GM23338 (cell line): ENCODE data around the gene PPP1R14B. TPM values are rescaled to one million over a fixed set of nuclear protein-coding genes. Genes with fewer than 3 reads are reported as not detected.

Experiments used
- ATAC-seq: fragments of 200-7000 bp; cut with Tn5 transposase; 3 replicates; pipeline ENCODE4 v1.9.1; 2020
- DNase-seq: peaks from one replicate; pipeline ENCODE4 v3.0.0-alpha.2; 2015; ENCODE audit warnings: low spot score
- H2AFZ ChIP-seq: fragments of 200-600 bp; sonication (generic); 2 replicates; pipeline ENCODE4 v1.8.0; 2016; ENCODE audit warnings: antibody characterized with exemption, mild to moderate bottlenecking, moderate library complexity
- H3F3A ChIP-seq: fragments of 200-600 bp; sonication (generic); replicated peaks from 2 replicates; pipeline ENCODE4 v1.8.0; 2017; ENCODE audit warnings: antibody characterized with exemption, mixed run types, low read depth
- H3K27ac ChIP-seq: fragments of 200-600 bp; sonication (generic); 2 replicates; pipeline ENCODE4 v1.6.1; 2016; ENCODE audit warnings: low read depth
- H3K27me3 ChIP-seq: fragments of 200-600 bp; sonication (generic); 2 replicates; pipeline ENCODE4 v1.8.0; 2016; ENCODE audit warnings: mild to moderate bottlenecking, mixed run types, moderate library complexity; ENCODE audit not compliant: insufficient read depth
- H3K36me3 ChIP-seq: fragments of 200-600 bp; sonication (generic); 2 replicates; pipeline ENCODE4 v1.8.0; 2016; ENCODE audit warnings: mild to moderate bottlenecking; ENCODE audit not compliant: insufficient read depth
- H3K4me1 ChIP-seq: fragments of 200-600 bp; sonication (generic); 2 replicates; pipeline ENCODE4 v1.8.0; 2016; ENCODE audit warnings: mild to moderate bottlenecking, moderate library complexity; ENCODE audit not compliant: insufficient read depth
- H3K4me2 ChIP-seq: fragments of 200-600 bp; sonication (generic); 2 replicates; pipeline ENCODE4 v1.7.1; 2017; ENCODE audit warnings: mixed run types
- H3K4me3 ChIP-seq: fragments of 200-600 bp; sonication (generic); 2 replicates; pipeline ENCODE4 v1.6.1; 2016; ENCODE audit warnings: mixed run types
- H3K79me2 ChIP-seq: fragments of 200-600 bp; sonication (generic); replicated peaks from 2 replicates; pipeline ENCODE4 v1.8.0; 2017; ENCODE audit warnings: mild to moderate bottlenecking; ENCODE audit not compliant: insufficient read depth
- H3K9me2 ChIP-seq: fragments of 200-600 bp; sonication (generic); 2 replicates; pipeline ENCODE4 v1.8.0; 2017; ENCODE audit not compliant: insufficient read depth
- H4K20me1 ChIP-seq: fragments of 200-600 bp; sonication (generic); replicated peaks from 2 replicates; pipeline ENCODE4 v1.8.0; 2017; ENCODE audit warnings: mild to moderate bottlenecking; ENCODE audit not compliant: insufficient read depth
- H3K27ac Mint-ChIP-seq: 2 replicates; pipeline ENCODE4 v1.8.0; 2020; ENCODE audit warnings: inconsistent platforms, mild to moderate bottlenecking, moderate library complexity, mixed read lengths
- H3K27me3 Mint-ChIP-seq: 3 replicates; pipeline ENCODE4 v1.8.0; 2022; ENCODE audit warnings: low read depth, mild to moderate bottlenecking, moderate library complexity, mixed read lengths, inconsistent platforms; ENCODE audit not compliant: insufficient read depth, poor library complexity
- H3K36me3 Mint-ChIP-seq: 3 replicates; pipeline ENCODE4 v1.8.0; 2021; ENCODE audit warnings: low read depth, mild to moderate bottlenecking, inconsistent platforms, moderate library complexity, mixed read lengths
- H3K4me1 Mint-ChIP-seq: 3 replicates; pipeline ENCODE4 v1.8.0; 2020; ENCODE audit warnings: mild to moderate bottlenecking, inconsistent platforms, mixed read lengths
- H3K4me3 Mint-ChIP-seq: 3 replicates; pipeline ENCODE4 v1.8.0; 2021; ENCODE audit warnings: moderate library complexity, mild to moderate bottlenecking, inconsistent platforms, mixed read lengths
- H3K9me3 Mint-ChIP-seq: 3 replicates; pipeline ENCODE4 v1.8.0; 2020; ENCODE audit warnings: moderate library complexity, mild to moderate bottlenecking, inconsistent platforms, mixed read lengths
- EZH2 ChIP-seq: fragments of 200-600 bp; sonication (generic); IDR thresholded peaks from one replicate; pipeline ENCODE4 v1.8.0; 2017; ENCODE audit warnings: antibody characterized with exemption, mild to moderate bottlenecking, low read depth; ENCODE audit not compliant: unreplicated experiment
- REST ChIP-seq: IDR thresholded peaks from one replicate; pipeline ENCODE4 v1.6.1; 2018; ENCODE audit warnings: antibody characterized with exemption; ENCODE audit not compliant: unreplicated experiment
- ZNF462 ChIP-seq: fragments of 250-450 bp; sonication (Bioruptor Pico); IDR thresholded peaks from 2 replicates; pipeline ENCODE4 v1.5.0; 2020; ENCODE audit warnings: mild to moderate bottlenecking, moderate library complexity
- polyA plus RNA-seq: library from polyadenylated mRNA; unstranded; fragments of >200 nt; fragmentation: Nextera tagmentation; extraction: Ambion mirVana; gene quantifications from 2 replicates; pipeline ENCODE4 v1.2.1, GENCODE V29; 2016
- total RNA-seq: library from RNA; depleted of rRNA; stranded (reverse); fragments of >200 nt; shearing (Covaris generic); gene quantifications from 2 replicates; pipeline ENCODE4 v1.2.3, GENCODE V29; 2014

PPP1R14B gene
- total and polyA plus RNA-seq, 2 experiments from 2014 or later, result 250 to 315 TPM

GRCh38 chr11:64263947-64264317 is 17.2 kb upstream of the PPP1R14B start (continued):
- TF ChIP-seq ZNF462 (no peak), EZH2 (no peak)

GRCh38 chr11:64263021-64263946 is 16.5 kb upstream of the PPP1R14B start:
- ATAC-seq (peak; percentile 36), DNase-seq (peak; percentile 49)
- Histone ChIP-seq H3K9me2 (no peaks in the 10 kb centered on the region), H3K27ac (no peak overlapping the region), H2AFZ (no peak overlapping the region), H3K4me3 (no peak overlapping the region), H3K4me1 (0 out of 2 replicates have a peak, but pooled peaks cover 2% of the 10 kb centered on the region), H4K20me1 (0 out of 2 replicates have a peak, but pooled peaks cover 4% of the 10 kb centered on the region), H3K27me3 (no peaks in the 10 kb centered on the region), H3F3A (peaks cover 6% of the 10 kb centered on the region; the same call in 1 of the 2 replicates), H3K36me3 (peaks cover 6% of the 10 kb centered on the region), H3K79me2 (no peaks in the 10 kb centered on the region), H3K4me2 (no peak overlapping the region)
- H3K4me3 Mint-ChIP-seq, result no peak overlapping the region; the same call in 2 of the 3 replicates
- H3K27ac Mint-ChIP-seq, result peak overlapping the region; percentile 85; the same call in 1 of the 2 replicates
- peaks cover 73% of the 10 kb centered on the region for H3K36me3 Mint-ChIP-seq
- H3K4me1 Mint-ChIP-seq, result peaks cover 12% of the 10 kb centered on the region; the same call in 2 of the 3 replicates
- no peaks in the 10 kb centered on the region; the same call in 2 of the 3 replicates for H3K9me3 Mint-ChIP-seq
- TF ChIP-seq REST, result no peak
- H3K27me3 Mint-ChIP-seq, result peaks cover 10% of the 10 kb centered on the region
